MM.1S (cell line): ENCODE measurements around the gene UNC119.

Source experiments
- EZH2 ChIP-seq: fragments of 300-600 bp; sonication (generic); optimal IDR thresholded peaks from 2 replicates; pipeline ENCODE3; 2017; ENCODE audit warnings: low read depth, mild to moderate bottlenecking, antibody characterized with exemption, low read length, mixed read lengths
- EZH2phosphoT487 ChIP-seq: fragments of 300-600 bp; sonication (generic); IDR thresholded peaks from 2 replicates; pipeline ENCODE4 v1.6.1; 2018; ENCODE audit warnings: antibody characterized with exemption, low read length
- TF ChIP-seq, protein P1 (sequence below): fragments of 300-600 bp; sonication (generic); IDR thresholded peaks from 2 replicates; pipeline ENCODE4 v1.5.1; 2016; ENCODE audit warnings: antibody characterized with exemption, low read length, mixed read lengths

DNA sequence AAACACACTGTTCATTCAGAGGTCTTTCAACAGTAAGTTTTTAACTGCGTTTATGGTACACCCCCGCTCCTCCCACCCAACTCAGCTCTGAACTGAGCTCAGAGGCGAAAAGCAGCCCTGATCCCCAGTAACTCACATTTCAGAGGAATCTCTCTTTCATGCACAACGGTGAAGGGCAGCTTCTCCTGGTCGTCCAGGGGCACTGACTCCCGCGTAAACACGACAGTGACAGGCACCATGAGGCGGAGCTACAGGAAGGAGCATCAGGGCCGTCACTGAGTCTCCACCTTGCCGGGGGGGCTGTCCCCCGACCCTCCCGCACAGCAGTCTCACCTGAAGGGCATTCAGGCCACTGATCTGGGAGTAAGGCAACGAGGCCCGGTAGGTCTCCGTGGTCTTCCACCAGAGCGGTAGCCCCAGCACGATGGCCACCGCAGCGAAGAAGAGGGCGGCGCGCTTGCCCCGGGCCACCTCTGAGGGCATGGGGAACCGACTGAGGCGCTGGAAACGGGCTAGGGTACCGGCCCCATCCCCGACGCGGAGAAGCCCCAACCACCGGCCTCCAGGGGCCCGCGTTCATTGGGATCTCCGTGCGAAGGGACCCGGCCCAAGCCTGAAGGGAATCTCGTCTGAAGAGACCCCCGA, 18.4 kb upstream of the UNC119 start:
- TF ChIP-seq EZH2phosphoT487 = no peak
- TF ChIP-seq, protein P1, sequence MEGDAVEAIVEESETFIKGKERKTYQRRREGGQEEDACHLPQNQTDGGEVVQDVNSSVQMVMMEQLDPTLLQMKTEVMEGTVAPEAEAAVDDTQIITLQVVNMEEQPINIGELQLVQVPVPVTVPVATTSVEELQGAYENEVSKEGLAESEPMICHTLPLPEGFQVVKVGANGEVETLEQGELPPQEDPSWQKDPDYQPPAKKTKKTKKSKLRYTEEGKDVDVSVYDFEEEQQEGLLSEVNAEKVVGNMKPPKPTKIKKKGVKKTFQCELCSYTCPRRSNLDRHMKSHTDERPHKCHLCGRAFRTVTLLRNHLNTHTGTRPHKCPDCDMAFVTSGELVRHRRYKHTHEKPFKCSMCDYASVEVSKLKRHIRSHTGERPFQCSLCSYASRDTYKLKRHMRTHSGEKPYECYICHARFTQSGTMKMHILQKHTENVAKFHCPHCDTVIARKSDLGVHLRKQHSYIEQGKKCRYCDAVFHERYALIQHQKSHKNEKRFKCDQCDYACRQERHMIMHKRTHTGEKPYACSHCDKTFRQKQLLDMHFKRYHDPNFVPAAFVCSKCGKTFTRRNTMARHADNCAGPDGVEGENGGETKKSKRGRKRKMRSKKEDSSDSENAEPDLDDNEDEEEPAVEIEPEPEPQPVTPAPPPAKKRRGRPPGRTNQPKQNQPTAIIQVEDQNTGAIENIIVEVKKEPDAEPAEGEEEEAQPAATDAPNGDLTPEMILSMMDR = no peak
- TF ChIP-seq EZH2 = no peak
